Measurements from ENCODE around the gene ZBTB5.
A peak's percentile ranks its signal among the peaks of the same experiment; 100 is the strongest.

Gene ZBTB5

GRCh38 chr9:37419204-37419603, 46.0 kb downstream of the ZBTB5 start:
- Histone ChIP-seq H3K4me3 (ENCODE audit: insufficient read depth, low read depth, low read length, poor library complexity, severe bottlenecking) (no peak overlapping the region), H3K9me3 (ENCODE audit: control insufficient read depth, low read length) (no peaks in the 10 kb centered on the region), H3K27ac (ENCODE audit: insufficient read depth, low read length, poor library complexity, severe bottlenecking) (no peak overlapping the region), H3K27me3 (replicated peaks; ENCODE audit: control insufficient read depth, insufficient read depth, low read length, poor library complexity, severe bottlenecking) (no peaks in the 10 kb centered on the region), H3K36me3 (ENCODE audit: control insufficient read depth, insufficient read depth, low read length) (no peaks in the 10 kb centered on the region), H3K4me1 (ENCODE audit: control insufficient read depth, insufficient read depth, low read length, poor library complexity, severe bottlenecking) (peaks cover 6% of the 10 kb centered on the region)
- DNase-seq, result no peak

GRCh38 chr9:37417857-37418618, 47.2 kb downstream of the ZBTB5 start:
- H3K4me3 ChIP-seq (ENCODE audit: insufficient read depth, low read depth, low read length, poor library complexity, severe bottlenecking), result no peak overlapping the region
- no peak overlapping the region for H3K27ac ChIP-seq (ENCODE audit: insufficient read depth, low read length, poor library complexity, severe bottlenecking)
- no peaks in the 10 kb centered on the region for H3K36me3 ChIP-seq (ENCODE audit: control insufficient read depth, insufficient read depth, low read length)
- no peaks in the 10 kb centered on the region for H3K27me3 ChIP-seq (replicated peaks; ENCODE audit: control insufficient read depth, insufficient read depth, low read length, poor library complexity, severe bottlenecking)
- H3K9me3 ChIP-seq (ENCODE audit: control insufficient read depth, low read length), result no peaks in the 10 kb centered on the region
- no peaks in the 10 kb centered on the region for H3K4me1 ChIP-seq (ENCODE audit: control insufficient read depth, insufficient read depth, low read length, poor library complexity, severe bottlenecking)
- no peak for DNase-seq

- Histone ChIP-seq H3K36me3 (ENCODE audit: control insufficient read depth, insufficient read depth, low read length) (no peaks in the 10 kb centered on the region), H3K4me1 (ENCODE audit: control insufficient read depth, insufficient read depth, low read length, poor library complexity, severe bottlenecking) (no peaks in the 10 kb centered on the region), H3K27ac (ENCODE audit: insufficient read depth, low read length, poor library complexity, severe bottlenecking) (no peak overlapping the region), H3K4me3 (ENCODE audit: insufficient read depth, low read depth, low read length, poor library complexity, severe bottlenecking) (no peak overlapping the region), H3K27me3 (replicated peaks; ENCODE audit: control insufficient read depth, insufficient read depth, low read length, poor library complexity, severe bottlenecking) (no peaks in the 10 kb centered on the region), H3K9me3 (ENCODE audit: control insufficient read depth, low read length) (no peaks in the 10 kb centered on the region)
- DNase-seq, result no peak
Measured at GRCh38 chr9:37417252-37417803, 47.9 kb downstream of the ZBTB5 start.

- H3K27ac ChIP-seq (ENCODE audit: insufficient read depth, low read length, poor library complexity, severe bottlenecking), result no peak overlapping the region
- DNase-seq, result peak; percentile 40 to 54 (median 42)
Measured at GRCh38 chr9:37415011-37415719, 50.1 kb downstream of the ZBTB5 start.

GRCh38 chr9:37414503-37414943, 50.7 kb downstream of the ZBTB5 start:
- Histone ChIP-seq H3K27me3 (replicated peaks; ENCODE audit: control insufficient read depth, insufficient read depth, low read length, poor library complexity, severe bottlenecking) (no peaks in the 10 kb centered on the region), H3K27ac (ENCODE audit: insufficient read depth, low read length, poor library complexity, severe bottlenecking) (no peak overlapping the region), H3K4me1 (ENCODE audit: control insufficient read depth, insufficient read depth, low read length, poor library complexity, severe bottlenecking) (peaks cover 10% of the 10 kb centered on the region), H3K4me3 (ENCODE audit: insufficient read depth, low read depth, low read length, poor library complexity, severe bottlenecking) (no peak overlapping the region), H3K9me3 (ENCODE audit: control insufficient read depth, low read length) (no peaks in the 10 kb centered on the region), H3K36me3 (ENCODE audit: control insufficient read depth, insufficient read depth, low read length) (no peaks in the 10 kb centered on the region)
- no peak for DNase-seq

More at GRCh38 chr9:37415011-37415719, 50.1 kb downstream of the ZBTB5 start:
- H3K4me1 ChIP-seq (ENCODE audit: control insufficient read depth, insufficient read depth, low read length, poor library complexity, severe bottlenecking), result peaks cover 3% of the 10 kb centered on the region
- no peaks in the 10 kb centered on the region for H3K36me3 ChIP-seq (ENCODE audit: control insufficient read depth, insufficient read depth, low read length)
- no peaks in the 10 kb centered on the region for H3K27me3 ChIP-seq (replicated peaks; ENCODE audit: control insufficient read depth, insufficient read depth, low read length, poor library complexity, severe bottlenecking)
- H3K4me3 ChIP-seq (ENCODE audit: insufficient read depth, low read depth, low read length, poor library complexity, severe bottlenecking), result no peak overlapping the region
- H3K9me3 ChIP-seq (ENCODE audit: control insufficient read depth, low read length), result no peaks in the 10 kb centered on the region

GRCh38 chr9:37413311-37413710, 51.9 kb downstream of the ZBTB5 start:
- no peaks in the 10 kb centered on the region for H3K36me3 ChIP-seq (ENCODE audit: control insufficient read depth, insufficient read depth, low read length)
- DNase-seq, result no peak
- peaks cover 19% of the 10 kb centered on the region for H3K4me1 ChIP-seq (ENCODE audit: control insufficient read depth, insufficient read depth, low read length, poor library complexity, severe bottlenecking)
- no peaks in the 10 kb centered on the region for H3K27me3 ChIP-seq (replicated peaks; ENCODE audit: control insufficient read depth, insufficient read depth, low read length, poor library complexity, severe bottlenecking)
- H3K27ac ChIP-seq (ENCODE audit: insufficient read depth, low read length, poor library complexity, severe bottlenecking), result no peak overlapping the region
- no peak overlapping the region for H3K4me3 ChIP-seq (ENCODE audit: insufficient read depth, low read depth, low read length, poor library complexity, severe bottlenecking)
- H3K9me3 ChIP-seq (ENCODE audit: control insufficient read depth, low read length), result no peaks in the 10 kb centered on the region

GRCh38 chr9:37412431-37413151, 52.7 kb downstream of the ZBTB5 start:
- H3K4me1 ChIP-seq (ENCODE audit: control insufficient read depth, insufficient read depth, low read length, poor library complexity, severe bottlenecking), result peaks cover 19% of the 10 kb centered on the region
- H3K9me3 ChIP-seq (ENCODE audit: control insufficient read depth, low read length), result no peaks in the 10 kb centered on the region
- H3K36me3 ChIP-seq (ENCODE audit: control insufficient read depth, insufficient read depth, low read length), result no peaks in the 10 kb centered on the region
- DNase-seq, result no peak
- H3K4me3 ChIP-seq (ENCODE audit: insufficient read depth, low read depth, low read length, poor library complexity, severe bottlenecking), result no peak overlapping the region
- no peaks in the 10 kb centered on the region for H3K27me3 ChIP-seq (replicated peaks; ENCODE audit: control insufficient read depth, insufficient read depth, low read length, poor library complexity, severe bottlenecking)
- no peak overlapping the region for H3K27ac ChIP-seq (ENCODE audit: insufficient read depth, low read length, poor library complexity, severe bottlenecking)

- no peak for DNase-seq
- H3K4me3 ChIP-seq (ENCODE audit: insufficient read depth, low read depth, low read length, poor library complexity, severe bottlenecking), result no peak overlapping the region
- H3K4me1 ChIP-seq (ENCODE audit: control insufficient read depth, insufficient read depth, low read length, poor library complexity, severe bottlenecking), result peaks cover 19% of the 10 kb centered on the region
- no peaks in the 10 kb centered on the region for H3K9me3 ChIP-seq (ENCODE audit: control insufficient read depth, low read length)
- H3K27ac ChIP-seq (ENCODE audit: insufficient read depth, low read length, poor library complexity, severe bottlenecking), result no peak overlapping the region
- no peaks in the 10 kb centered on the region for H3K36me3 ChIP-seq (ENCODE audit: control insufficient read depth, insufficient read depth, low read length)
- no peaks in the 10 kb centered on the region for H3K27me3 ChIP-seq (replicated peaks; ENCODE audit: control insufficient read depth, insufficient read depth, low read length, poor library complexity, severe bottlenecking)
Measured at GRCh38 chr9:37410969-37411785, 54.1 kb downstream of the ZBTB5 start.

GRCh38 chr9:37410354-37410861, 54.8 kb downstream of the ZBTB5 start:
- DNase-seq, result no peak
- peaks cover 19% of the 10 kb centered on the region for H3K4me1 ChIP-seq (ENCODE audit: control insufficient read depth, insufficient read depth, low read length, poor library complexity, severe bottlenecking)
- no peaks in the 10 kb centered on the region for H3K9me3 ChIP-seq (ENCODE audit: control insufficient read depth, low read length)
- no peaks in the 10 kb centered on the region for H3K36me3 ChIP-seq (ENCODE audit: control insufficient read depth, insufficient read depth, low read length)
- H3K27ac ChIP-seq (ENCODE audit: insufficient read depth, low read length, poor library complexity, severe bottlenecking), result no peak overlapping the region
- no peaks in the 10 kb centered on the region for H3K27me3 ChIP-seq (replicated peaks; ENCODE audit: control insufficient read depth, insufficient read depth, low read length, poor library complexity, severe bottlenecking)
- H3K4me3 ChIP-seq (ENCODE audit: insufficient read depth, low read depth, low read length, poor library complexity, severe bottlenecking), result no peak overlapping the region
